ENCODE results near the gene OGN.
A peak's percentile ranks its signal among the peaks of the same experiment; 100 is the strongest.
"Not testable (repeated sequence)": the region's sequence is repeated elsewhere in the genome, so short reads cannot be mapped to it uniquely, and the experiment has no call there.

The OGN gene

GRCh38 chr9:92404042-92404836 lies at the start of gene OGN:
OGN (minus strand) TSS chr9:92404578; CDS start chr9:92403407, 1,171 bp downstream.
- no peak for DNase-seq

DNA sequence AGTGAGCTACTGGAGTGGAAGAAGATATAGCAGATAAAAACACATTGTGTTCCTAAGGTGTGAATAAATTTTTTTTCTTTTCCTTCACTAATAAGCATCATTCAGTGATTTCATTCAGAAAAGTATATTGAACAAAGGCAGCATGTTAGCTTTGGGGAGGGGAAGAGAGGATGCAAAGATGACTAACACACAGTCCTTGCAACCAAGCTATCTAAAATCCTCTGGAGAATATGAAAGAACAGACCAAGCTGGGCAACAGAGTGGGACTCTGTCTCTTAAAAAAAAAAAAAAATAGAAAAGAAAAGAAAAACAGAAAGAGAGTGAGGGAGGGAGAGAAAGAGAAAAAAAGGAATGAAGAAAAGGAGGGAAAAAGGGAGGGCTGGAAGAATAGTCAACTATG lies 42.2 kb upstream of the OGN start:
- no peak for DNase-seq

- DNase-seq = no peak
Measured at GRCh38 chr9:92444841-92445240, 40.5 kb upstream of the OGN start.

DNA sequence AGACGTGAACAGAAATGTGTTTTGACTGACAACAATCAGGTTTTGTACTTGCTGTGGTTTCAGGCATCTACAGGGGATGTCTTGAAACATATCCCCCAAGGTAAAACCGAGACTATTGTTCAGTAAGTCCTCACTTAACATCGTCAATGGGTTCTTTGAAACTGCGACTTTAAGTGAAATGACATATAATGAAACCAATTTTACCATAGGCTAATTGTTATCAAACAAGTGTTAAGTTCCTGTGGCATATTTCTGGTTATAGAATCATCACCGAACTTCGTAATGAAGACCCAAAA lies 36.3 kb upstream of the OGN start:
- DNase-seq = no peak

- no peak for DNase-seq
Measured at GRCh38 chr9:92439921-92440750, 35.8 kb upstream of the OGN start.

DNA sequence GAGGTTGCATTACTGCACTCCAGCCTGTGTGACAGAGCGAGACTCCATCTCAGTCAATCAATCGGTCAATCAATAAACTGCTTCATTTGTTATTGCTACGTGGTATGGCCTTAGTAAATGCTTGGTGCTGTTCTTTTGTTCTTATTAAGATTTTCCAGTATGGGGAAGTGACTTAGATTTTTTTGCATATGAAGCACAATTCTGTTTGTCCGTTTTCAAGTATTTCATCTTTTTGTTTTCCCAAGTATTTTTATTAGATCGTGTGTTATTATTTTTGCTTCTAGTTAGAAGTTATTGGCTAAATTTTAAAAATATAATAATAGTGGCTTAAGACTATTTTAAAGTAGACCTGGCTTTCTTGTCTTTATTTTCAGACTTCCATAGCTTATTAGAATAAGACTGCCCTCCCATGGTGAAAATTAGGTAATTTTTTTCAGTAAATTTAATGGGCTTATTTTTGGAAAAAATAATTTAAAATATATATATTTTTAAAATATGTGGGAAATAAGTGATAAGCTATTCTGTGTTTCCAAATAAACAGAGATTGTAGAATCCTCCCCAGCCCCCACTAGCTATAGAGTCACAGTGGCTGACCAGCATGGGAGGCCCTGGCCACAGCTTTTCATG lies 34.6 kb upstream of the OGN start:
- no peak for DNase-seq

DNA sequence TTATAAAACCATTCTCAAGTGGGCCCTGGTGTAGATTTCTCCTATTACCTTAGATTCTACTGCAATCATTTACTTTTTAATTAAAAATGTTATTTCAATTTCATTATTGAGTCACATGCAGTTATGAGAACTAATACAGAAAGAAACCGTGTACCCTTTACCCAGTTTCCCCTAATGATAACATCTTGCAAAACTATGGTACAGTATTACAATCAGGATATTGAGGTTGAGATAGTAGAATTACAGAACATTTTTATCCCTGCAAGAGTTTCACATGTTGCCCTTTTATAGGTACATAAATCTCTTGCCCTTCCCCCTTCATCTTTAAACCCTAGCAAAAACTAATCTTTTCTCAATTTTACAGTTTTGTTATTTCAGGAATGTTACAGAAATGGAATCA lies 30.9 kb upstream of the OGN start:
- no peak for DNase-seq

- no peak for DNase-seq
Measured at GRCh38 chr9:92432972-92433548, 28.7 kb upstream of the OGN start.

DNA sequence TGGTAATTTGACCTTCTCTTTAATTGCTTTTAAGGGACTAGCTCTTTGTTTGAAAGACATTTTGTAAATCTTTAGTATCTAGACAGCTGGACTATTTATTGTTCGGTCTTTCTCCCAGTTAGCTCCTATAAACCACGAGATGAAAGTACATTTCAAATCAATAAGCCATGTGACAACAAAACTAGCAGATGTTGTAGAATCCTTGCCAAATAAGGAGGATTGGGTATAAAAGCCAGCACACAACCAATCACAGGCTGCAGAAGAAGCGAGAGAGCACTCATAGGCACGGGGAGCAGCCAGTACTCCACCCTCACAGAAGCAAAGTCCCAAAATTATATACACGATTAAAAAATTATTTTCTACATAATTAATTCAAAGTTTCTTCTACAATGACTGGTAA lies 28.0 kb upstream of the OGN start:
- no peak for DNase-seq

DNA sequence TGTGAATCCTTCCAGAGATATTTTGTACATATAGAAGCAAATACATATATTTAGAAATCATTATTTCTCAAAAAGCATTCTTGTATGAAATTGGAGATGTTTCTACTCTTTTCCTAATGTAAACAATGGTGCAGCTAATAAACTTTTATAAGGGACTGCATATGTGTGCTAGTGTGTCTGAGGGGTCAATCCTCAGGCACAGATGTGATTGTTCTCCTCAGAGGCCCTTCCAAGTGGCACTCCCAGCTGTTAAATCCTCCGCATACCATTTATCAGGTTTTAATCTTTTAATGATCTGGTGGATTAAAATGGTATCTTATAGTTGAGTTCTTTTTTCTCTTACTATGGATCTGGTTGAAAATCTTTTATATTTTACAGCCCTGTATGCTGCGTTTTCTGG lies 25.5 kb upstream of the OGN start:
- no peak for DNase-seq

- DNase-seq = peak; percentile 39
Measured at GRCh38 chr9:92426501-92427145, 22.2 kb upstream of the OGN start.

DNA sequence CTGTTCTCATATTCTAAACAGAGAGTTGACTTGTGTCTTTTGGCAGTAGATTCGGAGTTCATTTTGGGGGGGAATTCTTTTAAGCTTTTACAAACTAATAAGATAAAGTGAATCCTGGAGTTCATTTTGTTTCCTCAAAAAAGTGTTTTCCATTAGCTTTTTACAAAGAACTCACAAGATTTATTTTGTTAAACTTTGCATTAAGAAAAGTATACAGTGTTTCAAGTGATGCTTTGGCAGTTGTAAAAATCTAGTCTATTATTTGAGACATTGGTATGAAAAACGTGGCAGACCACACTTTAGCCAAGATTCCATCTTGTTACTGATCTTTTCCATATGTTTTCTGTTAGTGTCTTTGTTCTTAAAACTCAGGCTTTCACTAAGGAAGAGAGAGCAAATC lies 21.1 kb upstream of the OGN start:
- no peak for DNase-seq

DNA sequence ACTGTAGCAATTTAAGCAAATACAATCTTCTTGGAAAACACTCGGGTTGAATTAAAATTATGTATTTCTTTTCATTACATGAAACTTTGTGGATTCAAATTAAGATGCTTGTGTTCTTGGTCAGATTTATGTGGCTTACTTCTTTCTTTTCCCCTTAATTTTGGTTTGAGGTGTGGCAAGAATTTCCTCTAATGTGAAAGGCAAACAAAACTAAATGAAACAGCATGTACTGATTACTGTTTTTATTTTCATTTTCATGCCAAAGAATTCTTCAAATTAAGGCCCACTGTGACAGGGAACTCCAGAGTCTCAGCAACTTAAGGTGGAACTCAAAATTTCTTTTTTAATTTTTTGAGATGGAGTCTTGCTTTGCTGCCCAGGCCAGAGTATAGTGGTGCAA lies 20.0 kb upstream of the OGN start, which contains the start of gene OMD:
TSS of gene OMD (minus strand) at position 132 of the 400 bp plus-strand sequence. CDS start 6,913 bp downstream, outside the sequence.
- DNase-seq = no peak

GRCh38 chr9:92423612-92424011 lies 19.2 kb upstream of the OGN start:
- DNase-seq = no peak

DNA sequence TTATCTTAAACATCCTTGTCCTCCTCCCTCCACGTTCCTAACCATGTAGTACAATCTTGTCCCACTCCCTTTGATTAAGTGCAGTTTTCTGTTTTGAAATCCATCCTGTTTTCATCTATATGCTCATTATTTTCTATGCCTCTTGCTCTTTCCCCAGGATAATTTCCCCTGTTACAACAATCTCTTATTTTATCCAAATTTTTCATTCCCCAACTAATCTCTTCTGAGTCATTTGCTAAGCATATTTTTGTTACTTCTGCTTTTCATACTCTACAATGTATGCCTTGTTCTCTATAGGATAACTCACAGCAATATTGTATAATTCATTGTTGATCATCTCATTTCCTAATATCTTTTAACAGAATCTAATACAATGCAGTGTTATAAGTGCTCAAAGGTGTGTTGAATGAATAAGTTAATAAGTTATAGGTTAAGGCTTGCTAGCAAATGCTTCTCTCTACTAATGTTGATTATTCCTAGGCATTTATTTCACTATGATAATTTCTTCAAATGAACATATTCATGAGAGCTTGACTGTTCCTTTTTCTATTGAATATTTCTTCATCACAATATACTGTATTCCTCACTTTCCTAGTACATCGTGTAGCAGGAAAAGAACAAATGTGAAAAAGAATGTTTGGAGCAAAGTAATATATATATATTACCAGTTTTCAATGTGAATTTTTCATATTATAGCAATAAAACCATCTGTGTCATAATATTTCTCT lies 18.4 kb upstream of the OGN start:
- DNase-seq = no peak

GRCh38 chr9:92414566-92414965 lies 10.2 kb upstream of the OGN start:
- no peak for DNase-seq

- DNase-seq = not testable (repeated sequence)
Measured at GRCh38 chr9:92411157-92411556, 6.8 kb upstream of the OGN start.

GRCh38 chr9:92408747-92409478 lies 4.5 kb upstream of the OGN start:
- no peak for DNase-seq

DNA sequence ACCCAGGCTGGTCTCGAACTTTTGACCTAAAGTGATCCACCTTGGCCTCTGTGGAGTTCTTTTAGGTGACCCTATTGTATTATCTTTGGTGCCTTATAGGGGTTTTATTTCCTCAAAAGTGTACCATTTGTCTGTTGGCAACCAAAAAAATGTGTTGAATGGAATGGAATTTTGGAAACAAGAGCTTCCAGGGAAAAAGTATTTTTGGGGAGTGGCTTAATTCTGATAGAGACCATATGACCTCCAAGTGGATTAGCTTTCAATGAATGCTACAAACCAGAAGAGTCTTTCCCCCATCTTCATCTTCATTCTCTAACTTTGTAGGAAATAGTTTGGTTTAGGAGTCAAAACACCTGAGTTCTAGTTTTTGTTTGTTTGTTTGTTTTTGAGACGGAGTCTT lies 3.4 kb upstream of the OGN start:
- no peak for DNase-seq

GRCh38 chr9:92406477-92406876 lies 2.1 kb upstream of the OGN start:
- DNase-seq = no peak

DNA sequence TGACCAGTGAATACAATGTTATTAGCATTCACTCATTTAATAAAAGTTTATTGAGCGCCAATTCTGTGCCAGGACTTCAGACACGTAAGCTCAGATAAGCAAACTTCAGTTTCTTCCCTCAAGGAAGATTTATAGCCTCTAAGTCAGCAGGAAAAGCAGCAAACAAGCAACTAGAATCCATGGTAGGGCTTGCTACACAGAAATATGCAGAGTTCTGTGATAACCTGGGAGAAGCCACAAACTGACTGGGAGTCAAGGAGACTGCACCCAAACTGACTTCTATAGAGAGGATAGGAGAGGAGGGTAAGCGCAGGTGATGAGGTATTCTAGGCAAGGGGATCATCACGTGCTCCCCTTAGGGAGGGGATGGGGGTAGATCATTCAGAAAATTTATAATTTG lies 1.4 kb upstream of the OGN start:
- DNase-seq = no peak
